ENCODE data around the gene ITM2C. TPM values are rescaled to one million over a fixed set of nuclear protein-coding genes. Genes with fewer than 3 reads are reported as not detected.
A peak's percentile ranks its signal among the peaks of the same experiment; 100 is the strongest.

ITM2C gene
- total RNA-seq, 2 donors from 2014 or later, result 15.3 to 18.6 TPM

GRCh38 chr2:230905448-230906421 is 41.0 kb downstream of the ITM2C start:
- ATAC-seq (peak; percentile 87), DNase-seq (peak in 2 of 3 donors; percentile 24 to 44)
- H3K9me3 ChIP-seq (ENCODE audit: control insufficient read depth, low read length, poor library complexity, severe bottlenecking), result no peaks in the 10 kb centered on the region
- peaks cover 6% of the 10 kb centered on the region for H3K36me3 Mint-ChIP-seq (ENCODE audit: low read depth)
- no peak overlapping the region for H3K27ac Mint-ChIP-seq
- peaks cover 6% of the 10 kb centered on the region for H3K27me3 Mint-ChIP-seq
- peaks cover 33% of the 10 kb centered on the region for H3K4me1 Mint-ChIP-seq
- H3K4me3 Mint-ChIP-seq, result no peak overlapping the region

DNA sequence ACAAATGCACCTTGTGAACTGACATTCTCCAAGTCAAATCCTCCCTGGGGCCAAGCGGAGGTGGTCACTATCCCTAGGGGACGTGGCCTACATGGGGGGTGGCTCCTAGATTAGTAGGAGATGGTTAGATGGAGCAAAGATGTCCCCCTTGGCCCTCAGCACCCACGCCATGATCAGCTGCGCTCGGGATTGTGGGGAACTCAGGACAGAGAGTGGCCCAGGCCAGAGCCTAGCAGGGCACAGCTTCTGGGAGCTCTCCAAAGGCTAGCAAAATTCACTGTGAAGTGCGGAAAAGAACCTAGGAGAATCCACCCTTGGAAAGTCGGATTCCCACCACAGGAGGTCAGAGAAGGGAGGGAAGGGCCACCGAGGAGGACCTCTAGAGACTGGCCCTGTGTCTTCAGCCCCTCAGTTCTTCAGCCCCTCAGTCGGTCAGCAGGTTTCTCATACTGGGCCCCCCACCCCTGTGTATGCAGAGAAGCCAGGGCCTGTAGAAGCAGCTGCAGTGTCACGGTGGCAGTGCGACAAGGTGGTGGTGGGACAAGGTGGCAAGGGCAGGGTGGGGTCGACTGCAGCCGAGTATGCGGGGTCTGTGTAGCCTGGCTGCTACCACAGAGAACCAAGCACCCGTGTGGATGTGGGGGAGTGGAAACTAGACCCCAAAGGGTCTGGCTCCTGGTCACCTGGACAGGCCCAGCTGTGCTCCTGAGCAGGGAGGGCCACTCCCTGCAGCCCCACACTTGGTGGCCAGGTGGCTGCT is 41.9 kb downstream of the ITM2C start:
- DNase-seq, result no peak
- Mint-ChIP-seq H3K4me1 (peaks cover 33% of the 10 kb centered on the region), H3K27me3 (peaks cover 4% of the 10 kb centered on the region), H3K27ac (no peak overlapping the region), H3K4me3 (no peak overlapping the region), H3K36me3 (ENCODE audit: low read depth) (peaks cover 6% of the 10 kb centered on the region)
- H3K9me3 ChIP-seq (ENCODE audit: control insufficient read depth, low read length, poor library complexity, severe bottlenecking), result no peaks in the 10 kb centered on the region
- no peak for ATAC-seq

DNA sequence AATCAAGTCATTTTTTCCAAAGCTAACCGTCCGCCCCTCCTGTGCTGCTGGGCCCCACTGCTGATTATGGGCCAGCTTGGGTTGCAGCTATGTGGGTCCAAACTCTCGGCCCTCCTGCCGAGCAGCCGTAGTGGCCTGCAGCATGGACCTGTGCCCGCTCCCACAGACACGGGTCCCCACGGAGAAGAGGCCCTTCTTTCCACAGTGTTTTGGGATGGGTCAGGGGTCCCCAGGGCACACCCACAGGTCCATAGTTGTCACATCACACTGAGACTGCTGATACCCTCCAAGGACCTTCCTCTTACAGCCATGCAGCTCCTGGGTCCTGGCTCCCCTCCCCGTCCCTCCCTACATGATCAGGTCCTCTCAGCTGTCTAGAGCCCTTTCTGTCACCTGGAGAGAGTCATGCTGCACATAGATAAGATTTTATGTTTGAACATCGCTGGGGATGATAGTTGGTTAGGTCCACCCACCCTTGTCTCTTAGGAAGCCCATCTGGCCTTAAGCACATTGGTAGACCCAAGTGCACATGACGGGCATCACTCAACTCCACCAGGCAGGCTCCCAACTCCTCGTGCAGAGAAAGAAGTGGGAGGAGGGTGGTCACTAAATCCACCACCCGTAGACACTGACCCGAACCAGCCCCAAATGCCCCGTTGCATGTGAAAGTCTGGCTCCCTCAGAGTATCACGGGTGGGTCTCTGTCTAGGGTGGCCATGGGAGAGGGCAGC is 42.8 kb downstream of the ITM2C start:
- no peak overlapping the region for H3K4me3 Mint-ChIP-seq

DNA sequence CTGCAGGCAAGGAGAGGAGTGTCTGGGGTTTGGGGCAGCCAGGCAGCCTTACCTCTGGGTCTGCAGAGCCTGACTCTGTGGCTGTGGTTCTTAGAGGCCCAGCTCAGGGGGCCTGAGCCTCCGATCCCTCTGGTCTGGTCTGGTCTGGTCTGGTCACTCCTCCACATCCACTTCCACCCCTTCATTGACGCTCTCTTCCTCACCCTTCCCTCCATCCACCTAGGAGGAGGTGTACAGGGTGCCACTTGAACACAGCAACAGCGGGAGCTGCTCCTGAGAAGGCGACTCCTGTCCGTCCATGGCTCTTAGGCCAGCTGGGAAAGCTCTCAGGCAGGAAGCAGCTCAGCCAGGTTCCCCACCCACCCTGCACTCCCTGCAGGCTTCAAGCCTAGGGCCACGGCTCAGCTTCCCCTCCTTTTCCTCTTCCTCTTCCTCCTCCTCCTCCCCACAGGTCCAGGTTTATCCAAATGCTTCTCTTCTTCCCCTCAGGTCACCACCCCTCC is 43.4 kb downstream of the ITM2C start:
- no peaks in the 10 kb centered on the region for H3K9me3 ChIP-seq (ENCODE audit: control insufficient read depth, low read length, poor library complexity, severe bottlenecking)
- no peak overlapping the region for H3K4me3 Mint-ChIP-seq
- H3K4me1 Mint-ChIP-seq, result peaks cover 29% of the 10 kb centered on the region
- DNase-seq, result no peak
- H3K27me3 Mint-ChIP-seq, result peaks cover 4% of the 10 kb centered on the region
- no peak for ATAC-seq
- H3K27ac Mint-ChIP-seq, result peak overlapping the region; percentile 87
- H3K36me3 Mint-ChIP-seq (ENCODE audit: low read depth), result peaks cover 6% of the 10 kb centered on the region

More for the DNA sequence above, 42.8 kb downstream of the ITM2C start:
- peaks cover 4% of the 10 kb centered on the region for H3K27me3 Mint-ChIP-seq
- peaks cover 29% of the 10 kb centered on the region for H3K4me1 Mint-ChIP-seq
- ATAC-seq (no peak), DNase-seq (no peak)
- peaks cover 6% of the 10 kb centered on the region for H3K36me3 Mint-ChIP-seq (ENCODE audit: low read depth)
- no peak overlapping the region for H3K27ac Mint-ChIP-seq
- H3K9me3 ChIP-seq (ENCODE audit: control insufficient read depth, low read length, poor library complexity, severe bottlenecking), result no peaks in the 10 kb centered on the region

- peaks cover 32% of the 10 kb centered on the region for H3K4me1 Mint-ChIP-seq
- DNase-seq, result no peak
- H3K4me3 Mint-ChIP-seq, result no peak overlapping the region
- peaks cover 8% of the 10 kb centered on the region for H3K27me3 Mint-ChIP-seq
- peak overlapping the region; percentile 87 for H3K27ac Mint-ChIP-seq
- no peak for ATAC-seq
- H3K9me3 ChIP-seq (ENCODE audit: control insufficient read depth, low read length, poor library complexity, severe bottlenecking), result no peaks in the 10 kb centered on the region
- peaks cover 6% of the 10 kb centered on the region for H3K36me3 Mint-ChIP-seq (ENCODE audit: low read depth)
These were observed 44.0 kb downstream of the ITM2C start for GRCh38 chr2:230908595-230909191.

DNA sequence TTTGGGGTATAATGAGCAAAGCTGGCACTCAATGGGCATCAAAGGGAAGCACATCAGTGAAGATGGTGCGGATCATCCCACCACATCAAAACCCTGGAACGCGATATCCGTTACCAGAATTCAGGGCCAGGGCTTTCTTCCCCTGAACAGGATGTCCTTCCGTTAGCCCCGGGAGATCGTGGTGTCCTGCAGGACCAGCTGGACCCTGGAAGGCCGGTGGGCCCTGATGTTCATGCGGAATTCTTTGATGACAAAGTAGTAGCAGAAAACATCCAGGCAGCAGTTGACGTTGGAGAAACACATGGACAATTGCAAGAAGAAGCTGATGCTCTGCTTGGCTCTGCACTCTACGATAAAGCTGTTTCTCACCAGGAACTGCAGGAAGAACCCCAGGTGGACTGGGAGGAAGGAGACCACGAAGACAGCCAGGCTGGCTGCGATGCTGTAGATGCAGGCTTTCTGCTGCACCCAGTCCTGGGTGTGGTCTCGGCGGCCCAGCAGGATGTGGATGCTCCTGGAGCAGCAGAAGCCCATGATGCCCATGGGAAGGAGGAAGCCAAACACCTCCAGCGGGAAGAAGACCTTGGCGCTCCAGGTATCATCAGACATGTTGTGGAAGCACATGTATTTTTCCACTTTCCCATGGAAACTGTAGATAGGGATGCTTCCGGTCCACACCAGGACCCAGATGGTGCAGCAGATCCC is 45.3 kb downstream of the ITM2C start:
- peaks cover 8% of the 10 kb centered on the region for H3K36me3 Mint-ChIP-seq (ENCODE audit: low read depth)
- H3K27me3 Mint-ChIP-seq, result peaks cover 14% of the 10 kb centered on the region
- ATAC-seq, result no peak
- no peaks in the 10 kb centered on the region for H3K9me3 ChIP-seq (ENCODE audit: control insufficient read depth, low read length, poor library complexity, severe bottlenecking)
- no peak for DNase-seq
- peaks cover 34% of the 10 kb centered on the region for H3K4me1 Mint-ChIP-seq
- H3K27ac Mint-ChIP-seq, result peak overlapping the region; percentile 22
- no peak overlapping the region for H3K4me3 Mint-ChIP-seq

GRCh38 chr2:230910546-230911177 is 45.9 kb downstream of the ITM2C start:
- ATAC-seq (no peak), DNase-seq (no peak)
- H3K9me3 ChIP-seq (ENCODE audit: control insufficient read depth, low read length, poor library complexity, severe bottlenecking), result no peaks in the 10 kb centered on the region
- Mint-ChIP-seq H3K4me1 (peaks cover 30% of the 10 kb centered on the region), H3K27ac (no peak overlapping the region), H3K36me3 (ENCODE audit: low read depth) (peaks cover 8% of the 10 kb centered on the region), H3K4me3 (no peak overlapping the region), H3K27me3 (peaks cover 16% of the 10 kb centered on the region)

GRCh38 chr2:230912046-230912445 is 47.3 kb downstream of the ITM2C start:
- DNase-seq, result no peak
- Mint-ChIP-seq H3K4me1 (peaks cover 24% of the 10 kb centered on the region), H3K36me3 (ENCODE audit: low read depth) (peaks cover 8% of the 10 kb centered on the region), H3K27me3 (peaks cover 16% of the 10 kb centered on the region), H3K27ac (no peak overlapping the region), H3K4me3 (no peak overlapping the region)
- no peaks in the 10 kb centered on the region for H3K9me3 ChIP-seq (ENCODE audit: control insufficient read depth, low read length, poor library complexity, severe bottlenecking)
- no peak for ATAC-seq

DNA sequence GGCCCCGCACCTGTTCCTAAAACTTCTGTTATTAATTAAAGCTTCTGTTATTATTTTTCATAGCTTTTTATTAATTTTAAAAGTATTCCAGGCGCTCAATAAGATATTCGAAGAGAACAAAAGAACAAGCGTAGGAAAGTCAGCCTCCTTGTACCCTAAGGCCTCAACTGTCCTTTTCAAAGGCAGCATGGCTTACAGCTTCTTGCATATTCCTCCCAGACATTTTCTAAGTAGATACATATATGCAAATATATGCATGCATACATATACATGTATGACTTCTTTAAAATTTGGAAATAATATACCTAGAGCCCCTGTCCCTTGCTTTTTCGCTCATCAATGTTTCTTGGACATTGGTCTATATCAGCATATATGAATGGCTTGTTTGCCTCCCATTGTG is 48.0 kb downstream of the ITM2C start:
- peaks cover 8% of the 10 kb centered on the region for H3K36me3 Mint-ChIP-seq (ENCODE audit: low read depth)
- H3K9me3 ChIP-seq (ENCODE audit: control insufficient read depth, low read length, poor library complexity, severe bottlenecking), result no peaks in the 10 kb centered on the region
- peaks cover 24% of the 10 kb centered on the region for H3K4me1 Mint-ChIP-seq
- no peak for ATAC-seq
- H3K27me3 Mint-ChIP-seq, result peaks cover 16% of the 10 kb centered on the region
- no peak overlapping the region for H3K27ac Mint-ChIP-seq
- DNase-seq, result no peak
- no peak overlapping the region for H3K4me3 Mint-ChIP-seq

- Mint-ChIP-seq H3K4me3 (no peak overlapping the region), H3K4me1 (peaks cover 22% of the 10 kb centered on the region)
- no peak for DNase-seq
These were observed 48.8 kb downstream of the ITM2C start for GRCh38 chr2:230913406-230914143.

GRCh38 chr2:230914886-230915285 is 50.1 kb downstream of the ITM2C start:
- no peaks in the 10 kb centered on the region for H3K9me3 ChIP-seq (ENCODE audit: control insufficient read depth, low read length, poor library complexity, severe bottlenecking)
- H3K4me1 Mint-ChIP-seq, result peaks cover 14% of the 10 kb centered on the region
- H3K27me3 Mint-ChIP-seq, result peaks cover 16% of the 10 kb centered on the region
- ATAC-seq (no peak), DNase-seq (peak in 1 of 3 donors; percentile 5)
- no peak overlapping the region for H3K27ac Mint-ChIP-seq
- H3K36me3 Mint-ChIP-seq (ENCODE audit: low read depth), result peaks cover 2% of the 10 kb centered on the region
- no peak overlapping the region for H3K4me3 Mint-ChIP-seq

More at GRCh38 chr2:230913406-230914143, 48.8 kb downstream of the ITM2C start:
- Mint-ChIP-seq H3K27ac (no peak overlapping the region), H3K36me3 (ENCODE audit: low read depth) (peaks cover 8% of the 10 kb centered on the region), H3K27me3 (peaks cover 16% of the 10 kb centered on the region)
- H3K9me3 ChIP-seq (ENCODE audit: control insufficient read depth, low read length, poor library complexity, severe bottlenecking), result no peaks in the 10 kb centered on the region
- ATAC-seq, result peak; percentile 41

Measured in T-helper 17 cell (primary cell).